Posterior cingulate gyrus (tissue), 11 donors: Measurements from ENCODE around the gene YY1AP1.
A peak's percentile ranks its signal among the peaks of the same experiment; 100 is the strongest.
"Not testable (repeated sequence)": the region's sequence is repeated elsewhere in the genome, so short reads cannot be mapped to it uniquely, and the experiment has no call there.

Source experiments
- DNase-seq, 10 donors: peaks; one replicate each; pipeline versions ENCODE4 v3.0.0 to v3.0.0-alpha.2; 2020 to 2021; ENCODE audit warnings: mixed read lengths in 3 of 10
- intact Hi-C: fragments of 100-400 bp; cut with DNase I; formaldehyde crosslinking; loops from one replicate; pipeline ENCODE4 v1.15.1; 2023

The YY1AP1 gene

DNA sequence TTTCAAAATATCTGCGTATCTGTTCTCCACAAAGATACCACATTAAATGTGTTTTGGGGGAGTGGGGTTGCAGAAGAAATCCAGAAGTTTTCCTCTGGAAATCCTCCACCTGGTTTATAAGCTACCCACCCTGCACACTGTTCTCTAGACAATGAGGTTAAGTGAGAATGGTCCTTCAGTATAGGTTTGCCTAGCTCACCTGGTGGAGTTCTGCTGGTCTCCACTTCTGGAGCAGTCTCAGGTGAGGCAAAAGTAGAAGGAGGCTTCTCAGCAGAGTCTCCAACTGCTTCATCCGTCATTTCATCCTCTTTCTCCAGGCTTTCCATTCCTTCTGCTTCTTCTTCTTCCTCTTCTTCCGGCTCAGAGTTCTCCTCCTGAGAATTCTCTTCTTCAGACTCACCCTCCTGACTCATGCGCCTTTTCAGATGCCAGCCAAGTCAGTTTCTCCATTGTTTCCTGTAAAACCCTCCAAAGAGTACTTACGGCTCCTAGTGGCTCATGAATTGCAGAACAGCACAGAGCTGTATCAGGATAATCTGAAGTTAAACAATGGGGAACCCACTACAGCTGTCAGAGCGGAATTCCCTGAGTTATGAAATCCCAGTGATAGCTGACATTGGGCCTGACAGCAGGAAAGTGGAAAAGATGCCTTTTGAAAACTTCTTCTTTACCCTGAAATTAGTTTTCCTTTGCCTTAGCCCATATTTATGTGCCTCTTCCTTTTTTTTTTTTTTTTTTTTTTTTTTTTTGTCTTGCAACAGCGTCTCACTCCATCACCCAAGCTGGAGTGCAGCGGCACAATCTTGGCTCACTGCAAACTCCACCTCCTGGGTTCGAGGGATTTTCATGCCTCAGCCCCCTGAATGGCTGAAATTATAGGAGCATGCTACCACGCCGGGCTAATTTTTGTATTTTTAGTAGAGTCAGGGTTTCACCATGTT lies 40.1 kb downstream of the YY1AP1 start:
- DNase-seq = no peak
- intact Hi-C loops = no loop called here

GRCh38 chr1:155646307-155646706 lies 42.3 kb downstream of the YY1AP1 start:
- no peak for DNase-seq
- intact Hi-C loops = no loop called here

DNA sequence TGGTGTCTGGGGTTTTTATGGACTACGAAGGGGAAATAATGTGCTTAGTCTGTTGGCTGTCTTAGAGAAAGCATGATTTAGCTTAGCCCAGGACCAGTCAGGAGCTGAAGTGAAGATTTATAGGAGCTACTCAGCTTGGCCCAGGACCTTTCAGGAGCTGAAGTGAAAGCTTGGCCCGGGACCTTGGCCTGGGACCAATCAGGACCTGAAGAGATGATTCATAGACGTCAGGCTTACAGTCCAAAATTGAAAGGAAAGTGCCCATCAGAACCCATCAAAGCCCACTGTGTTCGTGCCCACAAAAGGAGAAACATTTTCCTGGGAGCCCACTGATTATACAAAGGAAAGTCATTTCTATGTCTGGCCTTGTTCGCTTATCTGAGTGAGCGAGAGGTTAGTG lies 42.9 kb downstream of the YY1AP1 start:
- intact Hi-C loops = no loop called here
- no peak for DNase-seq

- DNase-seq = no peak
- intact Hi-C loops = no loop called here
Measured at GRCh38 chr1:155645034-155645598, 43.5 kb downstream of the YY1AP1 start.

DNA sequence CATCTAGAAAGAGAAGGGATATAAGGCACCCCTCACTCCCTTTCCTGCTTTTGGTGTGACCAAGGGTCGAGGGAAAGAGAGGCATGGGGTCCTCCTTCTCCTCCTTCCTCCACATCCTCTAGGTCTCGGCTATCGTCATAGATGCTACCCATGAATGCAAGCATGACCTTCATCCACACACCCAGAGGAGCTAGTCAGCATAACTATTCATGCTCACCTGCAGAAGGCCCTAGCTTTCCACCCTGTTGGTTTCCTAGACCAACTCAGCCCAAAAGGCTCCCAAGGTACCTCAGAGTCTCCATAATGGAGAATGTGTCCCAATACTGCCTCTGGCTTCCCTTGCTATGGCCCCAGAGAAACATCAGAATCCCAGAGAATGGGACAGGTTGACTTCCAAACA lies 45.3 kb downstream of the YY1AP1 start:
- DNase-seq = no peak
- intact Hi-C loops = no loop called here

DNA sequence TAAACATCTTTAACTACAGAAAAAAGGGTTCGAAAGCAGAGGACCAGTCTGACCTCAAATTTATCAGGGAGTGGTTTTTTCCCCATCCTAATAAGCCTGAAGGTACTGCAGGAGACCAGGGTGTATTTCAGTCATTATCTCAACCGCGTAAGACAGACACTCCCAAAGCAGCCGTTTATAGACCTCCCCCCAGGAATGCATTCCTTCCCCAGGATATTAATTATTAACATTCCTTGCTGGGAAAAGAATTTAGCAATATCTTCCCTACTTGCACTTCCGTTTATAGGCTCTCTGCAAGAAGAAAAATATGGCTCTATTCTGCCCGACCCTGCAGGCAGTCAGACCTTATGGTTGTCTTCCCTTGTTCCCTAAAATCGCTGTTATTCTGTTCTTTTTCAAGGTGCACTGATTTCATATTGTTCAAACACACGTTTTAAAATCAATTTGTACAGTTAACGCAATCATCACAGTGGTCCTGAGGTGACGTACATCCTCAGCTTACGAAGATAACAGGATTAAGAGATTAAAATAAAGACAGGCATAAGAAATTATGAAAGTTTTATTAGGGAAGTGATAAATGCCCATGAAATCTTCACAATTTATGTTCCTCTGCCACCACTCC lies 45.9 kb downstream of the YY1AP1 start:
- DNase-seq, intact Hi-C loops: not testable (repeated sequence)

- intact Hi-C loops = no loop called here
- no peak for DNase-seq
Measured at GRCh38 chr1:155640367-155640766, 48.2 kb downstream of the YY1AP1 start.

DNA sequence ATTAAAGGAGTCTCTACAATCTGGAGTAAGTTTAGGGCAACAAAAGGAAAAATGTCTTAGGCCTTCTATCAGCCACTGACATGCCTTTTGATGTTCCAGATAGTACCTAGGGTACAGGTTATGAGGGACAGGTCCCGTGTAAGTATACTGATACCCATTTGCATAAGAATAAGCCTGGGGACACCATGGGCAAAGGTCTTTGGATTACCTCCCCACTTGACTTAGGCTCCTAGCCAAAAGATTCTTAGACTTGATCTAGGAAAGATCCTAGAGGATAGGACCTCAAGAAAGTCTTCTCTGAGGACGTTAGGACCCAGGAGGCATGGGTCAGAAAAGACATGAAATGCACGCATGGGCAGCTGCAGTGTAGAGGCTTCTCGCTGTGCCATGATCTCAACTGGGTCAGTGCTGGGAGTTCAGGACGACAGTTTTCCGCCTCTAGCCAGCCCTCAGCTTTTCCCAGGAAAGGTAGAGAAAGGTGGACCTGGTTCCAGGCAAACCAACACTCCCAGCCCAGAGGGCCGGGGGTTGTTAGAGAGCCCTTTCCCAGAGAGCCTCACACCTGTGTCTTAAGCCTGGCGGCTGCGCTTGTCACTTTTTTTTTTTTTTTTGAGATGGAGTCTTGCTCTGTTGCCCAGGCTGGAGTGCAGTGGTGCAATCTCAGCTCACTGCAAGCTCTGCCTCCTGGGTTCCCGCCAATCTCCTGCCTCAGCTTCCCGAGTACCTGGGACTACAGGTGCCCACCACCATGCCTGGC lies 52.0 kb downstream of the YY1AP1 start:
- DNase-seq = no peak
- intact Hi-C loops = no loop called here

- DNase-seq, intact Hi-C loops: not testable (repeated sequence)
Measured at GRCh38 chr1:155626428-155626827, 62.1 kb downstream of the YY1AP1 start.

DNA sequence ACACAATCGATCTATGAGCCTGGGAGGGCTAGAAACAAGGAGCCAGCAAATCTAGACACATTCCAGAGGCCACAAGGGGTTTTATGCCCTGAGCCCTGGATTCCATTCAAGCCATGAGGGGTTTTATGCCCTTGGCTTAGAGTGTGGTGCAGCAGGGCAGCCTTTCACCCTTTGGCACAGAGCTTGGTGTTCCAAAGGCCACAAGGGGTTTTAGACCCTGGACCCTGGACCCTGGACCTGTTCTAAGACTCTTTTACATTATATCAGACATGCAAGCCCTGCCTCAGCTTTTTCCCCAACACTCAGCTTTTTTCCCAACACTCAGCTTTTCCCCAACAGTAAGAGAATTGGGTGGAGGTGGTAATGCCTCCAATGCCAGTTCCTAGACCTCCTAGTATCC lies 65.2 kb downstream of the YY1AP1 start:
- intact Hi-C loops = no loop called here
- DNase-seq = no peak

DNA sequence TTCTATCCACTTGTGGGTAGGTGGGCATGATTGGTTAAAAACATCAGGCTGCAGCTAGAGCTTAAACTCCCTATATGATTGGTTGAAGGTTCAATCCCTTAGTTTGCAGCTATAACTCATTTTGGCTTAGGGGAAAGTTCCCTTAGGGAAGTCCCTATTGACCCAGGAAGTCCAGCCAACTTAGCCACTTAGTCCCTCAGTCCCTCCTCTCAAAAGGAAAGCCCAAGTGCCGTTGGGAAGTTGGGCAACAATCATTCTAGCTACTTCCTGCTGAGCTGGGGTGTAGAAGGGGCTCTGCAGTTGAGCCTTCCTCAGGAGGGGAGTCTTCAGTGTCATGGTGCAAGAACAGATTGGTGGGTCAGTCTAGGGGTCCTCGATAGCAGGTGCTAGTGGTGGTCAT lies 66.4 kb downstream of the YY1AP1 start:
- DNase-seq = no peak
- intact Hi-C loops = no loop called here

DNA sequence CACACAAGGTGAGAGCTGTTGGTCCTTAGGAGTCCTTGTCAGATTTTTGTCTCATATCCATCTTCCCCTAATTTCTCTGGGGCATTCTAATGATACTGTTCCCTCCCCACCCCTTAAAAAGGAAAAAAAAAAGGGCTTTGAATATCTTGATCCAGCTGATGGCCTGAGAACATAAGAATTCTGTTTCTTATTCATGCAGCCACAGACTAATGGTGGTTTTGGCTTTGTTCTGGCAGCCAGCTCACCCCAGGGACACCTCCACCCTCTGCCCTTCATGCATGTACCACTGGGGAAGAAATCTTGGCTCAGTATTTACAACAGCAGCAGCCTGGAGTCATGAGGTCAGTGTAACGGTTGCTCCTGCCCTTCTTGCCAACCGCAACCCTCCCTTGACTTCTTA lies 75.3 kb downstream of the YY1AP1 start:
- intact Hi-C loops, DNase-seq: not testable (repeated sequence)

- DNase-seq, intact Hi-C loops: not testable (repeated sequence)
Measured at GRCh38 chr1:155610257-155610647, 78.3 kb downstream of the YY1AP1 start.

DNA sequence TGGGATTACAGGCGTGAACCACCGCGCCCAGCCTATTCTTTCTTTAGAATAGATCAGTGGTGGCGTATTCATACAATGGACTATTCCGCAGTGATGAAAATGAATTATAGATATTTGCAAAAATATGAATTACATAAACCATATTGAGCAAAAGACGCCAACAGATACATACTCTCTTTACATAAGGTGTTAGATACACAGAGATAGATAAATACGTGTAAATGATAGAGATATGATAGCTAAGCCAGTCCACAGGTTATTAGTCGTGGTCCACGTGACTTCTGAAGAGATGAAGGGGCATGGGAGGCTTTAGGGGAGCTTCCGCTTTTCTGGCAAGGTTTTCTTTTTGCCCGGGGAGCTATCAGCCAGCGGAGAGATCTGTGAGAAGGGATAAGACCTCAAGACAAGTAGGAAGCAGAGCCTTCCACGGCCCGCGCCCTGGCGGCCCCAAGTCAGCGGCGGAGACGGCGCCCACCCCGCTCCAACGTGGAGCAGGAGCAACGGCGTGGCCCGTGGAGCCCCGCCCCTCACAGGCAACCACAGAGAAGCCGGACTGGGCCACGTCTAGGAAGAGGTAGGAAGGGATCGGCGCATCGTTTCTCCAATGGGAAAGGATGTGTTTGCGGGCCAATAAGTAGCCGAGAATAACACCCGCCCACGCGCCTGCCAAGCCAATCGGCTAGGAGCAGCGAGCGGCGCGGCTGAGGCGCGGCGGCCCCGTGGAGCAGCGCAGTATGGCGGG lies 78.9 kb downstream of the YY1AP1 start, which contains the start of gene MSTO1:
TSS of gene MSTO1 (plus strand) at position 704 of the 742 bp plus-strand sequence. CDS start at position 735, 31 bp downstream.
- DNase-seq = peak; percentile 91 to 99 (median 96)
- intact Hi-C loops = no loop called here
